ENCODE data around the gene RBM23.

RBM23 gene

GRCh38 chr14:22844221-22845102 lies 74.5 kb downstream of the RBM23 start:
- H3K27ac ChIP-seq = no peak overlapping the region
- TF ChIP-seq ZFX (IDR thresholded peaks at IDR 0.05; ENCODE audit: borderline replicate concordance) (no peak), CTCF (IDR thresholded peaks at IDR 0.05) (no peak)

All from 22Rv1 (cell line).